Endometrium (tissue), 2 donors: ENCODE data around the gene LBR.

ENCODE experiments used
- FAIRE-seq: peaks from 2 replicates; lab custom pipeline; 2012; peaks lifted over from hg19 to GRCh38; lab: Jason Lieb, UNC
- donor health status: control.
- donor health status: control.

Gene LBR

GRCh38 chr1:225464851-225465792, 37.3 kb upstream of the LBR start:
- FAIRE-seq = no peak

- FAIRE-seq = no peak
These were observed 35.1 kb upstream of the LBR start for GRCh38 chr1:225462714-225463574.

- FAIRE-seq = no peak
These were observed 34.5 kb upstream of the LBR start for GRCh38 chr1:225462429-225462713.

GRCh38 chr1:225461533-225462428, 33.9 kb upstream of the LBR start:
- FAIRE-seq = no peak

- no peak for FAIRE-seq
These were observed 33.1 kb upstream of the LBR start for GRCh38 chr1:225460737-225461532.

GRCh38 chr1:225460021-225460736, 32.3 kb upstream of the LBR start:
- no peak for FAIRE-seq

GRCh38 chr1:225458222-225458631, 30.4 kb upstream of the LBR start:
- FAIRE-seq = no peak

GRCh38 chr1:225454733-225455132, 26.9 kb upstream of the LBR start:
- no peak for FAIRE-seq

- no peak for FAIRE-seq
These were observed 26.2 kb upstream of the LBR start for GRCh38 chr1:225453797-225454648.

- FAIRE-seq = no peak
These were observed 24.1 kb upstream of the LBR start for GRCh38 chr1:225451840-225452515.

- FAIRE-seq = no peak
These were observed 23.5 kb upstream of the LBR start for GRCh38 chr1:225451340-225451739.

- no peak for FAIRE-seq
These were observed 22.8 kb upstream of the LBR start for GRCh38 chr1:225450491-225451191.

- no peak for FAIRE-seq
These were observed 21.9 kb upstream of the LBR start for GRCh38 chr1:225449774-225450173.

- FAIRE-seq = no peak
These were observed 21.4 kb upstream of the LBR start for GRCh38 chr1:225449261-225449660.

GRCh38 chr1:225448146-225448805, 20.4 kb upstream of the LBR start:
- FAIRE-seq = no peak

- FAIRE-seq = peak; percentile 4
These were observed 19.8 kb upstream of the LBR start for GRCh38 chr1:225447650-225448089.

- FAIRE-seq = no peak
These were observed 19.3 kb upstream of the LBR start for GRCh38 chr1:225446981-225447615.
